ENCODE measurements around the gene MRPL4. TPM values are rescaled to one million over a fixed set of nuclear protein-coding genes. Genes with fewer than 3 reads are reported as not detected.

Gene MRPL4
- total and polyA plus RNA-seq, 2 of the 13 experiments (the other 11 are each of a cell fraction or from before 2014, with no cell fraction given), result 40.6 to 42.5 TPM

DNA sequence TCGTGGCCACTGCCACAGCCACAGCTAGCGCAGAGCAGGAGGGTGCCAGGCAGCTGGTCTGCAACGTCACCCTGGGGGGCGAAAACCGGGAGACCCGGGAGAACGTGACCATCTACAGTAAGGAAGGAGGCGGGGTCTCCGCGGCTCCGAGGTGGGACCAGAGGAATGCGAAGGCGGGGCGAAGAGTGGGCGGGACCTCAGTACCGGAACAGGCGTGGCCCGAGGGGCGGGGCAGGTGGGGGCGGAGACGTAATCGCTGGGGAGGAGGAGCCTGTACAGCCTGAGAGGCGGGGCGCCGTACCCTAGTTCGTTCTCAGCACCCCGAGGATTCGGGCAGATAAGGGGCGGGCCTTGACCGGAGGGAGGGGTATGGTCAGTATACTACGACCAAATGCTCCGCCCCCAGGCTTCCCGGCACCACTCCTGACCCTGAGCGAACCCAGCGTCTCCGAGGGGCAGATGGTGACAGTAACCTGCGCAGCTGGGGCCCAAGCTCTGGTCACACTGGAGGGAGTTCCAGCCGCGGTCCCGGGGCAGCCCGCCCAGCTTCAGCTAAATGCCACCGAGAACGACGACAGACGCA lies 40.3 kb downstream of the MRPL4 start (continued):
- TF ChIP-seq, protein P1, sequence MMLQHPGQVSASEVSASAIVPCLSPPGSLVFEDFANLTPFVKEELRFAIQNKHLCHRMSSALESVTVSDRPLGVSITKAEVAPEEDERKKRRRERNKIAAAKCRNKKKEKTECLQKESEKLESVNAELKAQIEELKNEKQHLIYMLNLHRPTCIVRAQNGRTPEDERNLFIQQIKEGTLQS (CRISPR knock-in tag; IDR thresholded peaks at IDR 0.05), result no peak
- TF ChIP-seq ZNF547 (CRISPR knock-in tag; IDR thresholded peaks at IDR 0.05) (no peak), PTBP1 (IDR thresholded peaks at IDR 0.05; ENCODE audit: low read depth, low read length, poor library complexity, severe bottlenecking) (no peak), TMF1 (CRISPR knock-in tag; IDR thresholded peaks at IDR 0.05; ENCODE audit: low read depth) (no peak), CBX1 (IDR thresholded peaks at IDR 0.05; ENCODE audit: low read depth) (no peak), ZNF670 (CRISPR knock-in tag; IDR thresholded peaks at IDR 0.05; ENCODE audit: borderline replicate concordance) (no peak), HMG20A (CRISPR knock-in tag; IDR thresholded peaks at IDR 0.05; ENCODE audit: borderline replicate concordance) (no peak), MIER3 (CRISPR knock-in tag; IDR thresholded peaks at IDR 0.05; ENCODE audit: borderline replicate concordance) (no peak), KLF13 (CRISPR knock-in tag; IDR thresholded peaks at IDR 0.05) (no peak), GLI4 (CRISPR knock-in tag; IDR thresholded peaks at IDR 0.05; ENCODE audit: borderline replicate concordance) (no peak), IKZF4 (CRISPR knock-in tag; IDR thresholded peaks at IDR 0.05; ENCODE audit: borderline replicate concordance, low read depth, not compliant biosample characterization) (no peak), ZNF335 (CRISPR knock-in tag; IDR thresholded peaks at IDR 0.05) (no peak), PCBP1 (IDR thresholded peaks at IDR 0.05; ENCODE audit: borderline replicate concordance, low read depth, low read length) (0 out of 2 replicates have a peak, but pooled peaks have one; percentile 33), SRSF1 (optimal IDR thresholded peaks at IDR 0.05; ENCODE audit: low read depth, low read length) (no peak), ZMYM2 (CRISPR knock-in tag; IDR thresholded peaks at IDR 0.05) (no peak), PITX1 (CRISPR knock-in tag; IDR thresholded peaks at IDR 0.05) (no peak), SRSF9 (IDR thresholded peaks at IDR 0.05; ENCODE audit: borderline replicate concordance, insufficient read depth, low read depth, low read length, poor library complexity, severe bottlenecking) (no peak), FLYWCH1 (CRISPR knock-in tag; IDR thresholded peaks at IDR 0.05) (no peak)
- TF ChIP-seq, protein P2, sequence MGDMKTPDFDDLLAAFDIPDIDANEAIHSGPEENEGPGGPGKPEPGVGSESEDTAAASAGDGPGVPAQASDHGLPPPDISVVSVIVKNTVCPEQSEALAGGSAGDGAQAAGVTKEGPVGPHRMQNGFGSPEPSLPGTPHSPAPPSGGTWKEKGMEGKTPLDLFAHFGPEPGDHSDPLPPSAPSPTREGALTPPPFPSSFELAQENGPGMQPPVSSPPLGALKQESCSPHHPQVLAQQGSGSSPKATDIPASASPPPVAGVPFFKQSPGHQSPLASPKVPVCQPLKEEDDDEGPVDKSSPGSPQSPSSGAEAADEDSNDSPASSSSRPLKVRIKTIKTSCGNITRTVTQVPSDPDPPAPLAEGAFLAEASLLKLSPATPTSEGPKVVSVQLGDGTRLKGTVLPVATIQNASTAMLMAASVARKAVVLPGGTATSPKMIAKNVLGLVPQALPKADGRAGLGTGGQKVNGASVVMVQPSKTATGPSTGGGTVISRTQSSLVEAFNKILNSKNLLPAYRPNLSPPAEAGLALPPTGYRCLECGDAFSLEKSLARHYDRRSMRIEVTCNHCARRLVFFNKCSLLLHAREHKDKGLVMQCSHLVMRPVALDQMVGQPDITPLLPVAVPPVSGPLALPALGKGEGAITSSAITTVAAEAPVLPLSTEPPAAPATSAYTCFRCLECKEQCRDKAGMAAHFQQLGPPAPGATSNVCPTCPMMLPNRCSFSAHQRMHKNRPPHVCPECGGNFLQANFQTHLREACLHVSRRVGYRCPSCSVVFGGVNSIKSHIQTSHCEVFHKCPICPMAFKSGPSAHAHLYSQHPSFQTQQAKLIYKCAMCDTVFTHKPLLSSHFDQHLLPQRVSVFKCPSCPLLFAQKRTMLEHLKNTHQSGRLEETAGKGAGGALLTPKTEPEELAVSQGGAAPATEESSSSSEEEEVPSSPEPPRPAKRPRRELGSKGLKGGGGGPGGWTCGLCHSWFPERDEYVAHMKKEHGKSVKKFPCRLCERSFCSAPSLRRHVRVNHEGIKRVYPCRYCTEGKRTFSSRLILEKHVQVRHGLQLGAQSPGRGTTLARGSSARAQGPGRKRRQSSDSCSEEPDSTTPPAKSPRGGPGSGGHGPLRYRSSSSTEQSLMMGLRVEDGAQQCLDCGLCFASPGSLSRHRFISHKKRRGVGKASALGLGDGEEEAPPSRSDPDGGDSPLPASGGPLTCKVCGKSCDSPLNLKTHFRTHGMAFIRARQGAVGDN (CRISPR knock-in tag; IDR thresholded peaks at IDR 0.05), result no peak; the same call in 1 of the 2 replicates
- TF ChIP-seq, protein P3, sequence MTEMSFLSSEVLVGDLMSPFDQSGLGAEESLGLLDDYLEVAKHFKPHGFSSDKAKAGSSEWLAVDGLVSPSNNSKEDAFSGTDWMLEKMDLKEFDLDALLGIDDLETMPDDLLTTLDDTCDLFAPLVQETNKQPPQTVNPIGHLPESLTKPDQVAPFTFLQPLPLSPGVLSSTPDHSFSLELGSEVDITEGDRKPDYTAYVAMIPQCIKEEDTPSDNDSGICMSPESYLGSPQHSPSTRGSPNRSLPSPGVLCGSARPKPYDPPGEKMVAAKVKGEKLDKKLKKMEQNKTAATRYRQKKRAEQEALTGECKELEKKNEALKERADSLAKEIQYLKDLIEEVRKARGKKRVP (CRISPR knock-in tag; IDR thresholded peaks at IDR 0.05), result 0 out of 4 replicates have a peak, but pooled peaks of 1 of the 2 experiments have one; percentile 26
- TF ChIP-seq, protein P4, sequence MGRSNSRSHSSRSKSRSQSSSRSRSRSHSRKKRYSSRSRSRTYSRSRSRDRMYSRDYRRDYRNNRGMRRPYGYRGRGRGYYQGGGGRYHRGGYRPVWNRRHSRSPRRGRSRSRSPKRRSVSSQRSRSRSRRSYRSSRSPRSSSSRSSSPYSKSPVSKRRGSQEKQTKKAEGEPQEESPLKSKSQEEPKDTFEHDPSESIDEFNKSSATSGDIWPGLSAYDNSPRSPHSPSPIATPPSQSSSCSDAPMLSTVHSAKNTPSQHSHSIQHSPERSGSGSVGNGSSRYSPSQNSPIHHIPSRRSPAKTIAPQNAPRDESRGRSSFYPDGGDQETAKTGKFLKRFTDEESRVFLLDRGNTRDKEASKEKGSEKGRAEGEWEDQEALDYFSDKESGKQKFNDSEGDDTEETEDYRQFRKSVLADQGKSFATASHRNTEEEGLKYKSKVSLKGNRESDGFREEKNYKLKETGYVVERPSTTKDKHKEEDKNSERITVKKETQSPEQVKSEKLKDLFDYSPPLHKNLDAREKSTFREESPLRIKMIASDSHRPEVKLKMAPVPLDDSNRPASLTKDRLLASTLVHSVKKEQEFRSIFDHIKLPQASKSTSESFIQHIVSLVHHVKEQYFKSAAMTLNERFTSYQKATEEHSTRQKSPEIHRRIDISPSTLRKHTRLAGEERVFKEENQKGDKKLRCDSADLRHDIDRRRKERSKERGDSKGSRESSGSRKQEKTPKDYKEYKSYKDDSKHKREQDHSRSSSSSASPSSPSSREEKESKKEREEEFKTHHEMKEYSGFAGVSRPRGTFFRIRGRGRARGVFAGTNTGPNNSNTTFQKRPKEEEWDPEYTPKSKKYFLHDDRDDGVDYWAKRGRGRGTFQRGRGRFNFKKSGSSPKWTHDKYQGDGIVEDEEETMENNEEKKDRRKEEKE (IDR thresholded peaks at IDR 0.05), result no peak

Measured in HepG2 (cell line).